Esophagus mucosa (tissue), 1 donor: ENCODE data around the gene SLC25A51. TPM values are rescaled to one million over a fixed set of nuclear protein-coding genes. Genes with fewer than 3 reads are reported as not detected.

Experiments used
- total RNA-seq: library from RNA; stranded (reverse); gene quantifications from one replicate; pipeline ENCODE4 v1.2.4, GENCODE V29; 2023
- donor health status: DM: yes; HTN: yes; CAD: no.

Gene SLC25A51
- total RNA-seq, 1 donor from 2014 or later: 20.8 TPM

Other genes with a start within 250 kb of the SLC25A51 start
- 4.5 TPM for gene TRMT10B, start 150.3 kb downstream of the SLC25A51 start, total RNA-seq
- gene EXOSC3, start 119.1 kb downstream of the SLC25A51 start, total RNA-seq: 27.3 TPM
- gene DCAF10, start 103.3 kb downstream of the SLC25A51 start, total RNA-seq: 24.4 TPM
- 34.0 TPM for gene SHB, start 165.1 kb upstream of the SLC25A51 start, total RNA-seq